Measurements from ENCODE around the gene CDH13. TPM values are rescaled to one million over a fixed set of nuclear protein-coding genes. Genes with fewer than 3 reads are reported as not detected.

The CDH13 gene
- total RNA-seq, 4 donors from 2014 or later, result 2.0 to 6.6 (median 4.1) TPM; not detected in 1

- no peaks in the 10 kb centered on the region for H3K4me1 ChIP-seq
- DNase-seq, result no peak
- TF ChIP-seq CTCF (IDR thresholded peaks at IDR 0.05) (no peak), POLR2A (IDR thresholded peaks at IDR 0.05) (no peak)
- no peaks in the 10 kb centered on the region for H3K27me3 ChIP-seq
- no peaks in the 10 kb centered on the region for H3K9me3 ChIP-seq
- no peaks in the 10 kb centered on the region for H3K36me3 ChIP-seq
- no peak overlapping the region for H3K27ac ChIP-seq
- H3K4me3 ChIP-seq, result no peak overlapping the region
Measured at GRCh38 chr16:83838151-83838550, 1211.4 kb downstream of the CDH13 start.

- TF ChIP-seq POLR2A (IDR thresholded peaks at IDR 0.05), result no peak
- TF ChIP-seq CTCF (IDR thresholded peaks at IDR 0.05), result no peak
- Histone ChIP-seq H3K36me3 (no peaks in the 10 kb centered on the region), H3K27ac (no peak overlapping the region), H3K9me3 (no peaks in the 10 kb centered on the region), H3K4me1 (no peaks in the 10 kb centered on the region), H3K27me3 (no peaks in the 10 kb centered on the region), H3K4me3 (no peak overlapping the region)
- DNase-seq, result no peak
Measured at GRCh38 chr16:83839561-83839960, 1212.8 kb downstream of the CDH13 start.

GRCh38 chr16:83840060-83840617 is 1213.4 kb downstream of the CDH13 start:
- H3K4me3 ChIP-seq, result no peak overlapping the region
- no peak for TF ChIP-seq POLR2A (IDR thresholded peaks at IDR 0.05)
- TF ChIP-seq CTCF (IDR thresholded peaks at IDR 0.05), result no peak
- no peak overlapping the region for H3K27ac ChIP-seq
- DNase-seq, result no peak
- H3K9me3 ChIP-seq, result no peaks in the 10 kb centered on the region
- H3K27me3 ChIP-seq, result no peaks in the 10 kb centered on the region
- no peaks in the 10 kb centered on the region for H3K4me1 ChIP-seq
- no peaks in the 10 kb centered on the region for H3K36me3 ChIP-seq

GRCh38 chr16:83842291-83842690 is 1215.5 kb downstream of the CDH13 start:
- no peak for DNase-seq

GRCh38 chr16:83842756-83843507 is 1216.2 kb downstream of the CDH13 start:
- no peak for TF ChIP-seq POLR2A (IDR thresholded peaks at IDR 0.05)
- no peak for TF ChIP-seq CTCF (IDR thresholded peaks at IDR 0.05)
- no peaks in the 10 kb centered on the region for H3K4me1 ChIP-seq
- no peaks in the 10 kb centered on the region for H3K27me3 ChIP-seq
- no peak overlapping the region for H3K4me3 ChIP-seq
- H3K9me3 ChIP-seq, result no peaks in the 10 kb centered on the region
- peak overlapping the region in 1 of 4 donors; percentile 38 for H3K27ac ChIP-seq
- H3K36me3 ChIP-seq, result no peaks in the 10 kb centered on the region
- peak in 2 of 3 donors; percentile 56 to 66 for DNase-seq

More at GRCh38 chr16:83842291-83842690, 1215.5 kb downstream of the CDH13 start:
- TF ChIP-seq CTCF (IDR thresholded peaks at IDR 0.05), result no peak
- TF ChIP-seq POLR2A (IDR thresholded peaks at IDR 0.05), result no peak
- no peaks in the 10 kb centered on the region for H3K36me3 ChIP-seq
- no peaks in the 10 kb centered on the region for H3K9me3 ChIP-seq
- no peaks in the 10 kb centered on the region for H3K4me1 ChIP-seq
- H3K4me3 ChIP-seq, result no peak overlapping the region
- no peak overlapping the region for H3K27ac ChIP-seq
- H3K27me3 ChIP-seq, result no peaks in the 10 kb centered on the region

Measured in Peyer's patch (tissue), 4 donors.